GM19463 (cell line): Measurements from ENCODE around the gene CLDN22.

Source experiments
- ATAC-seq: cut with Tn5 transposase; IDR thresholded peaks from one replicate; pipeline ENCODE4 v1.9.1; 2021; ENCODE audit warnings: mild to moderate bottlenecking, moderate library complexity; ENCODE audit not compliant: unreplicated experiment

Gene CLDN22

DNA sequence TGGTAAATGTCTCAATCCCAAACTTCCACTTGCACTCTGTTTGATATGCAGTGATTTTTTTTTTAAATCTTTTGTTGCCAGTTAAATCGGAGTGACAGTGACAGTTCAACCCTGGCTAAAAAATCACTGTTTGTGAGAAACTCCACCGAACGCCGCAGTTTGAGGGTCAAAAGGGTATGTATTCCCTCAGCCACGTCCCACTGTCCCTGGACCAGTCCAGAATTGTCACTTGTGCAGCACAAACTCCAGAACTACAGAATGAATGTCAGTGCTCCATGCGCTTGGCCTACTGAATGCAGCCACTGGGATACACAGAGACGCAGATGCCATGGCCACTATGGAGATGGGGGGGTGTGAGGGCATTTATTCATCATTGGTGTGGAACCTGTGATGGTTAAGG is 34.2 kb downstream of the CLDN22 start:
- ATAC-seq, result no peak

DNA sequence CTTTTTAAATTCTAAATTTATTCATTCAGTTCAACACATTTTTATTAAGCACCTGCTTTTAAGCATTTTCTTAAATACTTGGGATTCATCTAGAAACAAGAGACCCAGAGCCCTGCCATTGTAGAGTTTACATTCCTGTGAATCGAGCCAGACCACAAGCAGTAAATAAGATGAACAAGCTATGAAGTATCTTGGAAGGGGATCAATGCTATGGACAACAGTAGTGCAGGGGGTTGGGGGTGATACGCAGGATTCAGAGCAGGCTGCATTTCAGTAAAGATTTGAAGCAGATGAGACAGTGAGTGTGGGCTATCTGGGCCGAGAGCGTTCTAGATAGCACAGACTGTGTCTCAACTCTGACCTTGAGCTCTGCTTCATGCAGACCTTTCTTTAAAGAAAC is 35.1 kb downstream of the CLDN22 start:
- ATAC-seq, result no peak

DNA sequence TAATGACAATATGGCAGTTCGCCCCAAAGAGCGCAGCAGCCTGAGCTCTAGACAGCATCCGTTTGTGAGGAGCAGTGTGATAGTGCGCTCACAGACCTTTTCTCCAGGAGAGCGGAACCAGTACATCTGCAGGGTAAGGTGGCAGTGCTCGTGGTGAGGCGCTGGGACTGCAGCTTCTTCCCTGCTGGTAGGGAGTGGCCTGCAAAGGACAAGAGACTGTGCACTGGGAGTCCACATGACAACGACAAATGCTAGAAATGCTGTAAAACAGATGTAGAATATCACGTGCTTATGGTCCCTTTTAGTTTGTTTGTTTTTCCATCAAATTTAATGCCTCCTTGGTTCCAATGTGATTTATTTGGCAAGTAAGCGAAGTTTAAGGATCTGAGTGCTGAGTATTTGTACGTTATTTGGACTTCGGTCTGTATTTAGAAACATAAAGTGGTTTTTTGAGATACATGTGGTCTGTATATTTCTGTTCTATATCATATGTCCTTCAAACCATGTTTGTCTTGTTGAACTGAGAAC is 35.8 kb downstream of the CLDN22 start:
- ATAC-seq, result no peak

DNA sequence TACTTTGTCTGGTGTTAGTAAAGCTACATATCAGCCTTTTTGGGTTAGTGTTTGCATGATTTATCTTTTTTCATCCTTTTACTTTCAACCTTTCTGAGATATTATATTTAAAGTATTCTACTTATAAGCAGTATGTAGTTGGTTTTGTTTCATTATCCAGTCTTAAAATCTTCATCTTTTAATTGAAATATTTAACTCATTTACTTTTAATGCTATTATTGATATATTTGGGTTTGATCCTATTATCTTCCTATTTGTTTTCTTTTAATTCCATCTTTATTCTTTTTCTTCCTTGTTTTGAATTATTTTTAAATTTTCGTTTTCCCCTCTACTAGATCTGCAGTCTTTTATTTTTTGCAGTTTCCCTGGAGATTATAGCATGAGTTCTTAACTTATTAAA is 44.0 kb downstream of the CLDN22 start:
- ATAC-seq, result no peak

DNA sequence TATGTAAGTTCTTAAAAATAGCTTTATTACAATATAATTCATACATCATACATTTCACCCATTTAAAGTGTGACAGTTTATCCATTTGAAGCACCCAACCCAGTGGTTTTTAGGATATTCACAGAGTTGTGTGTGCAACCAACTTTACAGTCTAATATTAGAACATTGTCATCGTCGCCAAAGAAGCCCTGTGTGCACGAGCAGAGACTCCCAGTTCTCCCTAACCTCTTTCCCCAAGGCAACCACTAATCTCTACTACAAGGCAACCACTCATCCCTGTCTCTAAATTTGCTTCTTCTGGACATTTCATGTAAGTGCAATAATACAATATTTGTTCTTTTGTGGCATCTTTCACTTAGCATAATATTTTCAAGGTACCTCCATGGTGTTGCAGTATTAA is 47.7 kb downstream of the CLDN22 start:
- ATAC-seq, result no peak

DNA sequence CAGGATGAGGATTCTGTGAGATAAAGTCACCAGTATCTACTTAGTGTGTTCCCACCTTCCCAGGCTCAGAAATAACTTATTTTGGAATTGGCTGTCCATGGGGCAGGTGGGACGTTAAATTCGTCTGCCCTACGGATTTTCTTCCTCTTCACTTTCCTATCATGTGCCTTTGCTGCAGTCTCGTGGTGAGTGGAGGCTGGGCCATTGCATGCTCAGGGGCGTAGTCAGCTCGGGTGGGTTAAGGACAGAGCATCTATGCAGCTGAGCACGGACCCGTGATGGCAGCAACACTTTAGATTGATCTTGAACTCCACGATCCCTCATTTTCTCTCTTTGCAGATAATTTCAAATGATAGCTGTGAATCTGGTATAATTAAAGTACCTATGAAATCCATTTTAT is 51.5 kb downstream of the CLDN22 start:
- ATAC-seq, result no peak
